ENCODE measurements around the gene ZYG11B.
A peak's percentile ranks its signal among the peaks of the same experiment; 100 is the strongest.
"Not testable (repeated sequence)": the region's sequence is repeated elsewhere in the genome, so short reads cannot be mapped to it uniquely, and the experiment has no call there.

The ZYG11B gene

GRCh38 chr1:52759908-52760307 is 33.7 kb downstream of the ZYG11B start:
- DNase-seq: no peak

DNA sequence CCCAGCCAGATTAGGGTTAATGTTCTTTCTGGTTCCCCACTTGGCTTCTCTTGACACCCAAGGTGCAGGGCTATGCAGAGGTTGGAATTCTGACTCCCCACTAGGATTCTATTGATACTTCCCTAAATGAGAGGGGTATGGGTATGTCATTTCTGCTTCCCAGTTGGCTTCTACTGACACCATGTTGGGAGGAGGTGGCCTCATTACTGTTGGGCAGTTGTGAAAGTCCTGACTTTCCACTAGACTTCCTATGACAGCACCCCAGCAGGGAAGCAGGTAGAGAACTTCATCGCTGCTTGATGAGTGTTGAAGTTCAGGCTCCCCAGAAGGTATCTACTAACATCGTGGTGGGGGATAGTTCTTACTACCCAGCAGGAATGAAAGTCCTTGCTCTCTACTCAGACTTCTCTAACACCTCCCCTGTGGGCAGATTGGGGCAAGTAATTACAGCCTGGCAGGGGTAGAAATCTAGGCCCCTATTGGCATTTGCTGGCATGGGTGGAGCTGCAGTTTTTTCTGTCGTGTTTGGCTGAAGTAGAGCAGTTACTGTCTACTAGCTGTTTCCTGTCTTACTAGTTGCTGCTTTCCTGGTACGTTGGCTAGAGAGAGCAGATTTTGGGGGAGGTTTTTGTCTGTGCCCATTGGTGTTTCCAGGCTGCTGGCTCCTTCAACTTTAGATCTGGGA is 41.5 kb downstream of the ZYG11B start:
- DNase-seq: no peak

DNA sequence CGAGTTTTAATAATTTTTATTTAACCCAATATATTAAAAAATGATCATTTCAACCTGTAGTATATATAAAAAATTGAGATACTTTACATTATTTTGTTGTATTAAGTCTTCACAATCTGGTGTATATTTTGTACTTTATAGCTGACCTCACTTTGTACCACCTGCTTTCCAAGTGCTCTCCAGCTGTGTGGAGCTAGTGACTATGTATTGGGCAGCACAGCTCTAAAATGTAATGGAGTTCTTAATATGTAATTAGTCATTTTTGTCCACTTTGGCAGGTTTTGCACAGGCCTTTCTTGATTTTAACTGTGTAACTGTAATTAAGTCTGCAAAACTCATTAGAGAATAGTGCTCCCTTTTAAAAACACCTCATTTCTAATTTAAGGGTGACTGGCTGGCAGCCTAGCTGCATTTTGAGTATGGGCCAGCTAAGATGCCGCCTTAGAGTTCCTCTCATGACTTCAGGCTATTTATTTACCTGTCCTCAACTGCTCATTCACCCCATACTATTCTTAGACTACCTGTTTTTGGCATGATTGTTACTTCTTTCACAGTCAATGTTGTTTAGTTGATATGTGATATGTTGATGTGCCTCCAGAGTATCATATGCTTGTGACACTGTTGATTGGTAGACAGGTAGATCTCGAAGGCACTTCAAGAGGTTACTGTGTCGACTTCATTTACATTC is 43.2 kb downstream of the ZYG11B start:
- DNase-seq: no peak

DNA sequence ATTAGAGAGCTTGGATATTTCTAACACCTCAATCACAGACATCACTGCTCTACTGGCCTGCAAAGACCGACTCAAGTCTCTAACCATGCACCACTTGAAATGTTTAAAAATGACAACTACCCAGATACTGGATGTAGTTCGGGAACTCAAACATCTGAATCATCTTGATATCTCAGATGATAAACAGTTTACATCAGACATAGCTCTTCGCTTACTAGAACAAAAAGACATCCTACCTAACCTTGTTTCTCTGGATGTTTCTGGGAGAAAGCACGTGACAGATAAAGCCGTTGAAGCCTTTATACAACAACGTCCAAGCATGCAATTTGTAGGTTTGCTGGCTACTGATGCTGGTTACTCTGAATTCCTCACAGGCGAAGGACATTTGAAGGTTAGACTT is 45.1 kb downstream of the ZYG11B start:
- no peak for DNase-seq

GRCh38 chr1:52786148-52786547 is 59.9 kb downstream of the ZYG11B start:
- no peak for DNase-seq

- not testable (repeated sequence) for DNase-seq
Observed at GRCh38 chr1:52790429-52790828, 64.2 kb downstream of the ZYG11B start.

DNA sequence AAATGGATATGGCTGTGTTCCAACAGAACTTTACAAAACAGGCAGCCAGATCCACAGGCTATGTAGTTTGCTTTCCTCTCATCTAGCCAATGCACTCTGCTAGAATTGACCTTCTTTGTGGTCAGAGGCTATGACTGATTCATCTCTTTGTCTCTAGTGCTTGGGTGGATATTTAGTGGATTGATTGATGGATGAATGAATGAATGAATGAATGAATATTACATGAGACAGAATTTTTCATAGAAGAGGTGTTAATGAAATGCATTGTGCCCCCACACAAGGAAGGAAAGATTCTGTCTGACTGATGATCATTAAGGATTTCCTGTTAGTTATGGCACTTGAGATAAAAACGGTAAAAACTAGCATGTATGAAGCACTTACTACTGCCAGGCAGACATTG is 65.8 kb downstream of the ZYG11B start:
- DNase-seq: no peak

DNA sequence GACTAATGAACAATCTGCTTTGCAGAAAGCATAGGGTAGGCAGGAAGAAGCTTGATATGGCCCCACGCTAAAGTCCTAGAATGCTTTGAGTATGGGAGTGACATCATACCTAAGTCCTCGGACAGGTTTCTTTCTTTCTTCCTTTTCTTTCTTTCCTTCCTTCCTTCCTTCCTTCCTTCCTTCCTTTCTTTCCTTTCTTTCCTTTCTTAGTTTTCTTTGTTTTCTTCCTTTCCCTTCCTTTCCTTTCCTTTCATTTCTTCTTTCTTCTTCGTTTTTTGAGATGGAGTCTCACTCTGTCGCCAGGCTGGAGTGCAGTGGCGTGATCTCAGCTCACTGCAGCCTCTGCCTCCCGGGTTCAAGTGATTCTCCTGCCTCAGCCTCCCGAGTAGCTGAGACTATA is 67.5 kb downstream of the ZYG11B start:
- DNase-seq: not testable (repeated sequence)

GRCh38 chr1:52795464-52795863 is 69.2 kb downstream of the ZYG11B start:
- no peak for DNase-seq

- no peak for DNase-seq
Observed at GRCh38 chr1:52798331-52798730, 72.1 kb downstream of the ZYG11B start.

DNA sequence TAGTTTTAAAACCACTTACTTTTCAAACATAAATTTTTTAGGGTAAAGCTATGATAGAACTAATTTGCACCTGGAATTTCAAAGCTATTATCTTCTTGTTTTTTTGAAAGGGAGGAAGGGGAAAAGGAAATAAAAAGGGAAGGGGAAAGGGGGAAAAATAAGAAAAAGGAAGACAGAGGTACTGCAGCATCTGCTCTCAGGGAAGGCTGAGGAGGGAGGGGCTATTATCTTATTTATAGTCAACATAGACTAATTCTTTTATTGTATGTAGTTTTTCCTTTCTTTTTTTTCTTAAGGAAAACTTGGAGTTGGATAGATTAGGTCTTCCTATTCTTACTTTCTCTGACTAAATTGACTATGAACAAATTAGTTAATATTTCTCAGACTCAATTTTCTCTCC is 74.8 kb downstream of the ZYG11B start:
- no peak for DNase-seq

DNA sequence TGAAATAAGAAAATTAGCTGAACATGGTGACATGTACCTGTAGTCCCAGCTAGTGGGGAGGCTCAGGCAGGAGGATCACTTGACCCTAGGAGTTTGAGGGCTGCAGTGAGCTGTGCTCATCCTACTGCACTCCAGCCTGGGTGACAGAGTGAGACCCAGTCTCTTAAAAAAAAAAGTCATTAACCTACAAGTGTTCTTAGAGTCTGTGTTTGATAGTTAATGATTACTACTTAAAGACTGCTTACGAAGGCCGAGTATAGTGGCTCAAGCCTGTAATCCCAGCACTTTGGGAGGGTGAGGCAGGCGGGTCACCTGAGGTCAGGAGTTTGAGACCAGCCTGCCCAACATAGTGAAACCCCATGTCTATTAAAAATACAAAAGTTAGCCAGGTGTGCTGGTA is 77.8 kb downstream of the ZYG11B start:
- not testable (repeated sequence) for DNase-seq

GRCh38 chr1:52814465-52814864 is 88.2 kb downstream of the ZYG11B start:
- no peak for DNase-seq

DNA sequence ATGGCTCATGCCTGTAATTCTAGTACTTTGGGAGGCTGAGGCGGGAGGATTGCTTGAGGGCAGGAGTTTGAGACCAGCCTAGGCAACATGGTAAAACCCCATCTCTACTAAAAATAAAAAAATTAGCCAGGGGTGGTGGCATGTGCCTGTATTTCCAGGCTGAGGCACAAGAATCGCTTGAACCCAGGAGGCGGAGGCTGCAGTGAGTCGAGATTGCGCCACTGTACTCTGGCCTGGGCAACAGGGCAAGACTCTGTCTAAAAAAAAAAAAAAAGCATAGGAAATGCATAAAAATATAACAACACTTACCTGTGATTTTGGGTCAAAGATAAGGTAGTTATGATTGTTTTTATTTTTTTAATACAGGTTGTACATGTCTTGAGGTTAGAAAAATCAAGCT is 94.6 kb downstream of the ZYG11B start:
- DNase-seq: not testable (repeated sequence)

DNA sequence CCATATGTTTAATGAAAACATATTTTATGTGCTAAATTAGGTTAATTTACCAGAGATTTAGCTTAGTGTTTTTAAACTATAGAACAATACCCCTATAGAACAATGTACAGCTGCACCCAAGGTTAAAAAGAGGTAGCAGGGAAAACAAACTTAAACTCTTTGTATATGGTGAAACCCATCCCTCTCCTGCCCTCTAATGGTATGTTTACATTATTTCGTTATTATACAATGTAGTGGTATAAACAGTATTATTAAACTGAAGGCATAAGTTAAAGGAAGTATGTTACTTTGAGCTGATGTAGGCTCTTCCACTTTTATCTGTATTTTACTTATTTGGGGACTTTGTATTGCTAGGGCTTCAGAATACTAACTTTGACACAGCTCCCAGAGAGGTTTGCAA is 99.6 kb downstream of the ZYG11B start:
- no peak for DNase-seq

- DNase-seq: no peak
Observed at GRCh38 chr1:52834798-52835197, 108.5 kb downstream of the ZYG11B start.

DNA sequence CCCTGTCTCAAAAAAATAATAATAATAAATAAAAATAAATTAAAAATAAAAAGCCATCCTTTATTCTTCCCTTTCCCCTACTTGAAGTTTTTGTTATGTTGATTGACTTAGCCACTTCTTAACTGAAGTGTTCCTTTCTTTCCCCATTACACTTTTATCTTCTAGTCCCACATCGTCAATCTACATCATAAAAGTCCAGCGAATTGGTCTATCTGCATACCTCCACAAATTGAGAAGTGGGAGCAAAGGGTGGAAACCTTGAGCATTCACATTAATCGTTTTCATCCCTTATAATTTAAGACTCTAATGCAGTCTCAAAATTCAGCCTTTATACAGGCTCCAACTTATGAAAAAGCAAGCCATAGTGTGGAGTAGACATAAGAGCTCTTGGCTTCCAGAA is 109.8 kb downstream of the ZYG11B start:
- no peak for DNase-seq

DNA sequence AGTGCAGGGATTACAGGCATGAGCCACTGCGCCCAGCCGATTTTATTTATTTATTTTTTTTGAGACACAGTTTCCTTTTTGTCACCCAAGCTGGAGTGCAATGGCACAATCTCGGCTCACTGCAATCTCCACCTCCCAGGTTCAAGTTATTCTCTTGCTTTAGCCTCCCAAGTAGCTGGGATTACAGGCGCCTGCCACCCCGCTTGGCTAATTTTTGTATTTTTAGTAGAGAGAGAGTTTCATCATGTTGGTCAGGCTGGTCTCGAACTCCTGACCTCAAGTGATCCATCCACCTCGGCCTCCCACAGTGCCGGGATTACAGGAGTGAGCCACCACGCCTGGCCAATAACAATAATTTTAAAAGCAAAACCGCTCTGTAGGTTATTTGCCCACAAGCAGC is 112.9 kb downstream of the ZYG11B start:
- not testable (repeated sequence) for DNase-seq

- DNase-seq: peak; percentile 31
Observed at GRCh38 chr1:52842643-52843310, 116.5 kb downstream of the ZYG11B start, which contains the start of gene ZYG11A. Gene ZYG11A (plus strand): TSS chr1:52842760. CDS start chr1:52842884, 124 bp downstream.

DNA sequence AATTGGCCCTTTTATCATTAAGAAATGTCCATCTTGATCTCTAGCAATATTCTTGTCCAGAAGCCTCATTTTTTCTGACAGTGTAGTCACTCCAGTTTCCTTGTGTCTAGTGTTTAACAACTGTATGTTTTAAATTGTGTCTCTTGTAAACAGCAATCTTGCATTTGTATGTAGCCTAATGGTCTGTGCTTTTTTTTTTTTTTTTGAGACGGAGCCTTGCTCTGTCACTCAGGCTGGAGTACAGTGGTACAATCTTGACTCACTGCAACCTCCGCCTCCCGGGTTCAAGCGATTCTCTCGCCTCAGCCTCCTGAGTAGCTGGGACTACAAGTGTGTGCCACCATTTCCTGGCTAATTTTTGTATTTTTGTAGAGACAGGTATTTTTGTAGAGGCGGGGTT is 118.9 kb downstream of the ZYG11B start:
- not testable (repeated sequence) for DNase-seq

DNA sequence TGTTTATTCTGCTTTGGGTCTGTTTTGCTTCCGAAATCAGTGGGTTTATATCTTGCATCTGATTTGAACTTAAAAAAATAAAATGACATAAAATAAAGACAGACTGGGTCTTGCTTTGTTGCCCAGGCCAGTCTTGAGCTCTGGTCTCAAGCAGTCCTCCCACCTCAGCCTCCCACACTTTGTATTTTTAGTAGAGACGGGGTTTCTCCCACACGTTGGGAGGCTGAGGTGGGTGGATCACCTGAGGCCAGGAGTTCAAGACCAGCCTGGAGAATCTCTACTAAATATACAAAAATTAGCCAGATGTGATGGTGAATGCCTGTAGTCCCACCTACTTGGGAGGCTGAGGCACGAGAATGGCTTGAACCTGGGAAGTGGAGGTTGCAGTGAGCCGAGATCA is 122.2 kb downstream of the ZYG11B start:
- DNase-seq: no peak

- DNase-seq: no peak
Observed at GRCh38 chr1:52850951-52851350, 124.7 kb downstream of the ZYG11B start.

- DNase-seq: no peak
Observed at GRCh38 chr1:52852854-52853253, 126.6 kb downstream of the ZYG11B start.

DNA sequence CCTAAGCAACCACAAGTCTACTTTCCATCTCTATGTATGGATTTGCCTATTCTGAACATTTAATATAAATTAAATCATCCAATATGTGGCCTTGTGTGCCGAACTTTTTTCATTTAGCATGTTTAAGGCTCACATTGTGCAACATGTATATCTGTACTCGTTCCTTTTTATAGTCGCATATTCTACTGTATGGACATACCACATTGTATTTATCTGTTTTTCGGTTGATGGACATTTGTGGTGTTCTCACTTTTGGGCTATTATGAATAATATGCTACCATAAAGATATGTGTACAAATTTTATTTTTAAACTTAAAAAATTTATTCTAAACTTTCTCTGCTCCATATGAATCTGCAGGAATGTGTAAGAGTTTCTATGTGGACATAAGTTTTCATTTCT is 129.3 kb downstream of the ZYG11B start:
- DNase-seq: no peak

Data from effector CD4-positive, alpha-beta T cell (primary cell).